Raji (cell line): Measurements from ENCODE around the gene ZNF467.

ENCODE experiments used
- POLR2A ChIP-seq: IDR thresholded peaks from 2 replicates; pipeline ENCODE4 v1.6.1; 2011; ENCODE audit warnings: low read depth, low read length, control low read depth; ENCODE audit not compliant: insufficient read depth

ZNF467 gene

GRCh38 chr7:149725426-149725821 is 48.0 kb downstream of the ZNF467 start:
- no peak for TF ChIP-seq POLR2A

GRCh38 chr7:149724661-149725425 is 48.5 kb downstream of the ZNF467 start:
- no peak for TF ChIP-seq POLR2A

DNA sequence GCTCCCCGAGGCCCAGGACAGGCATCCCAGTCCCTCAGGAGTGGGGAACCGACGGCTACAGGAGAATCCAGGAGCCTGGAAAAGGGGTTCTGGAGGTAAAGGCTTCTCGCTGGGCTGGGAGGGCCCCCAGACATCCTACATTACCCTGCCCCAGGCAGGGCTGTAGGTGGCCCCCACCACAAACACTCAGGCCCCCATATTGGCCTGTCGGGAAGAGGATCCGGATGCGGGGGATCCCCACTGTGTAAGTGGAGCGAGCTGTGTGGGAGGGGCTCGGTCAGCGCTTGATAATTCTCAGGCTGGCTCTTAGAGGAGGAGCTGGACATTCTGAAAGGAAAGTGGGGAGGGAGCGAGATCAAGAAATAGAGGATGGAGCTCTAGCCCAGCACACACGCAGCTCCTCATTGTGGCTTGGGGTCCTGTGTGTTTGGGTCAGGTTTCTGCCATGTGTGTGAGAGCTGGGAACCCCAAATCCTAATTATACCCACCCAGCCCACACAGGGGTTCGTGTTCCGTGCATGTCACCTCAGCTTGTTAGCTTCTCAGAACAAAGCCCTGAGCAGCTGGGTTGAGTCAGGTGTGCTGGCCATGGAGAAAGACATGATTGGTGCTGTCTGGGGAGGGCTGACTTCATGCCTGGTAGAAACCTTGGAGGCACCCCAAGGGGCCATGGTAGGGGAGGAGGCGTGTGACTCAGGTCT is 49.4 kb downstream of the ZNF467 start:
- no peak for TF ChIP-seq POLR2A

DNA sequence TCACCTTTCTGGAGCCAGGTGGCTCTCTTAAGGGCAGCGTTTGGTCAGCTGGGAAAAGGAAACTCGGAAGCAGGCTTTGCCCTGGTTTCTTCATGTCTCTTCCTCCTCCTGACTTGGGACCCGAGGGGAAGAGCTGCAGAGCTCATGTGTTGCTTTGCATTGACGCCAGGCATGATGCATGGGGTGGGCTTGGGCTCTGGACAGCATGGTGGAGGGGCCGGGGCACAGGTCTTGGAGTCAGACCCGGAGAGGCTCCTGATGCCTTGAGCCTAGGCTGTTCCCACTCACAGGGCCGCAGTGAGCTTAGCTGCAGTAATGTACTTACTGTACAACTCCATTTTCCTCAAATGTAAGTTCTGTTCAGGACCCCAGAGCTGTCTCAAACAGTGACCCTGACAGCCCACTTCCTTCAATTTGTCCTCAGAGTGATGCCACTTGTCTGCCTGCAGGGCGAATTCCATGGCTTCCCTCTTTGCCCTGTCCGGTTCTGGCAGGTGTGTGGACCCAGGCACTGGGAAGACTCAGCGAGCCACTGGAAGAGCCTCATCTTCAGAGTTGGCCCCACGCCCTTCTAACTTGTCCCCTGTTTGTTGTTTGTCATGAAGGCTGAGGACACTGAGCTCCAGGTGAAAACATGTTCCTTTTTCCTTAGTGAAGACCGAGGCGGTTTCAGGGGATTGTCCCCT is 50.2 kb downstream of the ZNF467 start:
- no peak for TF ChIP-seq POLR2A

DNA sequence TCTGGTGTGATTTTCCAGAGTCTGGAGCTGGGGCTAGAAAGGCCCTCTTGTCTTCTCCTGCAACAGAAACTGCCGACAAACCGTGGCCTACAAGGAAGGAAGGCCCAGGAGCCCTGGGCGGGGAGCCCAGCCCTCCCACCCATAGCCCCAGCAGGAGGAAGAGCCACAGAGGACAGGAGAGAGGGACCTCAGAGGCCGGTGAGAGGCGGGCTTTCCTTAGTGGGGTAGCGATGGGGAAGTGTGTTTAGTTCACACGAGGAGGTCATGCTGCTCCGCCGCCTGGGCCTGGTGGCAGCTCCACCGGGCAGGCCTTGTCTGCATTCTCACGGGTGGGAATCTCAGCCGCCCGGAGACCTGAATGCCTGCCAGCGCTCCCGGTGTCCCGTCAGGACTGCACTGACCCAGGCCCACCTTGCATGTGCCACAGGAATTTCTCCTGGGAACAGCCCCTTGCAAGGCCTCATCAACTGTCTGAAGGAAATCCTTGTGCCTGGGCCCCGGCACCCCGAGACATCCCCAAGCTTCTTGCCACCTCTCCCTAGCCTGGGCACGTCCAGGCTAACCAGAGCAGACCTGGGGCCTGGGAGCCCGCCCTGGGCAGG is 50.9 kb downstream of the ZNF467 start:
- TF ChIP-seq POLR2A: no peak

- no peak for TF ChIP-seq POLR2A
Observed at GRCh38 chr7:149721084-149721601, 52.2 kb downstream of the ZNF467 start.

DNA sequence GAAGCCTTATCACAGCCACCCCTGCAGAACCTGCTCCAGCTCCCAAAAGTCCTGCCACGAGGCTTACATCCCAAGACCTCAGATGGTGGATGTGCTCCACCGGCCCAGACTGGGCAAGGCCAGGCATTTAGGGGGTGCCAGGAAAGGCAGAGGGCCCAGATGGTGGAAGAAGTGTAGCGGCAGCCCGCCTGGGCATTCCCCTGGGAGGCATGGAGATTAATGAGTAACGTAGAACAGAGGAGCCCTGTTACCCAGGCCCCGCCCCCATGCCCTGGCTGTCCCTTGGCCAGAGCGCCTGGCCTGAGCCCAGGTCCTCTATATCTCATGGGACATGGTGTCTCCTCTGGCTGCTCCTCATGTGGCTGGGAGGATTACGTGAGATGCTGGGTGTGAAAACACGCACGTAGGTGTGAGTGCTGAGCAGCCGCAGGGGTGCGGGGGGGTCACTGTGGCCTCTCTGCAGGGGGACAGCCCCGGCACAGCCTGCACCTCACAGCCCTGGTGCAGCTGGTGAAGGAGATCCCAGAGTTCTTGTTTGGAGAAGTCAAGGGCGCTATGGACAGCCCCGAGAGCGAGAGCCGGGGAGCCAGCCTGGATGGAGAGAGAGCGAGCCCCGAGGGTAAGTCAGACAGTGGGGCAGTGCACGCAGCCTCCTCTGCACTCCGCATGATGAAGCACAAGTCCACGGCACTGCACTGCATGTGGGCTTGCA is 52.9 kb downstream of the ZNF467 start:
- no peak for TF ChIP-seq POLR2A

DNA sequence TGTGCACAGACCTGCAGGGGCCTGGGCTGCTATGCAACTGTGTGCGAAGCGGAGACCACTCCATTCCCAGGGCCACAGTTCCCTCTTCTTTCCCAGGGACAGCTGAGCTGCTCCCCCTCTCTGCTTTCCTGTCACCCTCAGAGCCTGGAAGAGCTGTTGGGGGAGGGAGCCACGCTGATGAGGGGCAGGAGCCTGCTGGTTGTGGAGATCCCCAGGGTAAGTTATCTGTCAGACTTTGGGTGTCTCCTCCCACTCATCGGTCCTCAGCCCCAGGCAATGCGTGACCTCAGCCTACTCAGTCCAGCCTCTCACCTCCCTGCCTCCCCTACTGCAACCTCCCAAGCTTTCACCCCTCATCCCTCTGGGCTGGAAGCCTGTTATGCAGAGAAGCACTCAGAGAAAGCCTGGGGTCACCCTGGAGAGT is 53.5 kb downstream of the ZNF467 start:
- no peak for TF ChIP-seq POLR2A

- TF ChIP-seq POLR2A: no peak
Observed at GRCh38 chr7:149719050-149719899, 54.1 kb downstream of the ZNF467 start.

GRCh38 chr7:149718730-149719049 is 54.7 kb downstream of the ZNF467 start:
- no peak for TF ChIP-seq POLR2A

DNA sequence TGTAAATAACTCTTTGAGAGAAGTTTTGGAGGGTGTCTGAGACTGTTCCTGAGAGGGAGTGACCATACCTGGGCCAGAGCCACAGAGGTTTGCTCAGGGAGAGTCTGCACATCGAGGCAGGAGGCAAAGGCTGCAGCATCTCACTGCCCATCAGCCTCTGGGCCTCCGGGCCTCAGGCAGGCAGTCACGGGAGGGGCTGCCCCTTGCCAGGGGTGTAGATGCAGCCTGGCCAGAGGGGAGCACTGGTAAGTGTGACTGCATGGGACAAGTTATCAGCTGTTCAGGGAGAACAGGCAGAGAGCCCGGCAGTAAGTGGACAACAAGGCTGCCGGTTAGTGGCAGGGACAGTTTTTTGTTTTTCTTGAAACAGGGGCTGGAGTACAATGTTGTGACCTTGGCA is 55.9 kb downstream of the ZNF467 start:
- no peak for TF ChIP-seq POLR2A

DNA sequence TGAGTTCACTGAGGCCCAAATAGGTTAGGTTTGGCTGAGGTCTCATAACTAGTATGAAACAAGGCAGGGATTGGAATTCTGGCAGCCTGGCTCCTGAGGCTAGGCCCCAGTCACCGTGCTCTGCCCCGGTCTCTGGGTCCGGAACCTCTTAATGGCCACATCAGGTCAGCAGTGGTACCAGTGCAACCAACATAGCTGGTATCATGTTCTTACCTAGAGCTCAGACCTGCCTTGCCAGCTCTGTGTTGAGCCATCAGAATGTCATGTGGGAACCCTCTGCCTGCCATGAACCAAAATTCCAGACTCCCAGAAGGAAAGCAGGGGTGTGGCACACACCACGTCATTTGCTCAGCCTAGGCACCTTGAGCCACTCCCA is 56.5 kb downstream of the ZNF467 start:
- no peak for TF ChIP-seq POLR2A

- no peak for TF ChIP-seq POLR2A
Observed at GRCh38 chr7:149716007-149716931, 57.1 kb downstream of the ZNF467 start.

- TF ChIP-seq POLR2A: no peak
Observed at GRCh38 chr7:149715476-149715875, 57.9 kb downstream of the ZNF467 start.
